Measurements from ENCODE around the gene GLCCI1. TPM values are rescaled to one million over a fixed set of nuclear protein-coding genes. Genes with fewer than 3 reads are reported as not detected.
"Not testable (repeated sequence)": the region's sequence is repeated elsewhere in the genome, so short reads cannot be mapped to it uniquely, and the experiment has no call there.

The GLCCI1 gene
- total RNA-seq, 1 donor from 2014 or later: 20.5 TPM

GRCh38 chr7:7989616-7990440 lies 21.2 kb downstream of the GLCCI1 start:
- no peak for DNase-seq

DNA sequence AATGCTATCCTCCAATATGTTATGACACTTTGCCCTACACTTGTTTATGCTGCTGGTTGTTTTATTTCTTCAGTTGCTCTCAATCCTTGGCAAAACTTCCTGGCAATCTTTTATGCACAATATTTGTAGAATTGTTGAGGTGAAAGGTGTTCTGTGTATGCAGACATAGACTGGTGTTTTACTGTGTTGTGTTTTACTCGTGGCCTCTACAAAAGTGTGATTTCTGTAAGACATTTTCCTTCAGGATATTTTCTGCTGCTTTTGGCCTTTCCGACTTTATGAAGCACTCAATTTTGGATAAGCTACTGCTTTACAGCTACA lies 21.8 kb downstream of the GLCCI1 start:
- no peak for DNase-seq

DNA sequence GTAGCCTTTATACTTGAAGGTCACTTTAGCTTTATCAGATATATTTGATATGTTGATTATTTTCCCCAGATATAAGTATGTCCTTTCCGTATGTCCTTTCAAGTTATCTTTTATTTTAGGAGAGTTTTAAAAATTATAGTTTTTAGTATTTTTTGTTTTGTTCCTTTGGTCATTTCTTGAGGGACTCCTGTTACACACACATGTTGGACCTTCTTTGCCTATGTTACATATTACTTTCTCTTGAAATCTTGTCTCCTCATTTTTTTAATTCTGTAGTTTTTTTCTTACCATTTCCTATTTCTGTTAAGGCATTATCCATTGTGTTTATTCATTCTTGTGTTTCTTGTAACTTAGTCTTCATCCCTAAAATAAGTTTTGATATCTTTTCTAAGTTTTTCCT lies 23.9 kb downstream of the GLCCI1 start:
- no peak for DNase-seq

- not testable (repeated sequence) for DNase-seq
Measured at GRCh38 chr7:7995348-7995747, 26.8 kb downstream of the GLCCI1 start.

DNA sequence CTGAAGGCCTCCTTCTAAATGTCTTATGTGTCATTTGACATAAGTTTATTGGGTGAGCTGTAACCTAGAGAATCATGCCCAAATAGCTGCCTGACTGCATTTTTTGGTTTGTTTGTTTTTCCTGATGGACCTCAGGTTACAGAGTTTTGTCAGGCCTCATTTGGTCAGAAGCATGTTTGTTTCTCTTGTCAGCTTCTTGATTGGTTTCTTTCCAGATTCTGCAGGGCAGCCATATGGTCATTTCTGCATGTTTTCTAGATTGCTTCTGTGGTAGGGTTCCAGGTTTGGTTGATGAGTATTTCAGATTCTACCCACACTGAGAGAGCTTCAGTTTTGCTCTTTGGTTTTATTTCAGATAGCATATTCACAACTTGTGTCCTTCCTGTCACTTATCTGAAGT lies 28.0 kb downstream of the GLCCI1 start:
- no peak for DNase-seq

- DNase-seq: no peak
Measured at GRCh38 chr7:8000315-8000941, 31.8 kb downstream of the GLCCI1 start.

DNA sequence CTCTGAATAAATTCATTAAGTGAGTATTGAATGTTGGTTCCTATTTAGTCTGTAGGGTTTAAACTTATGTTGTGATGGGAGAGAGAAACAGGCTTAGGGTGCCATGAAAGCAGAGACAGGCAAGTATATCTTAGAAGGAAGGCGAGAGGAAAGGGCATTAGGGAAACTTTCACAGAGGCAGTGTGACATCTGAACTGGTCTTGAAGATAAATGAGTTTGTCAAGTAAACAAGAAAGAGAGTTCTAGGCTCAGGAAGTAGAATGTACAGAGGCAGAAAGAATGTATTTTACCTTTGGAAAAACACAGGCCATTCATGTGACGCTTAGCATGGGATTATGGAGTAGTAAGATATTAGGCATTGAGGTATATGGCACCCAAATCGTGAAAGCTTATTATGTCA lies 34.5 kb downstream of the GLCCI1 start:
- DNase-seq: no peak

DNA sequence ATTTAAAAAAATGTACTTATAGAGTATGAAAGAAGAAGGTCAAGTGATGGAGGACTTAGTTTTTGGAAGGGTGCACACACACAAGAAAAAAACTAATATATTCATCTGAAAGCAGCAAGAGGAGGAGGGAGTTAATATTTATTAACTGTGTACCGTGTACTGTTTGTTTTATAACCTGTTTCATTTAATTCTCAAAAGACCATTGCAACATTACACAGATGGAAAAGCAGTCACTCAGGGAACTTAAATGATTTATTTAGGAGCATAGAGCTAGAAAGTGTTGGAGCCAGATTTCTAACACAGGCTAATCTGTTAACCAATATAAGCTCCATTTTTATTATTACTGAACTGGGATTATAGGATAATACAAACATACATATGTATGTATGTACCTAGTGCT lies 36.7 kb downstream of the GLCCI1 start:
- DNase-seq: no peak

GRCh38 chr7:8014399-8014798 lies 45.8 kb downstream of the GLCCI1 start:
- no peak for DNase-seq

- DNase-seq: no peak
Measured at GRCh38 chr7:8015100-8015745, 46.6 kb downstream of the GLCCI1 start.

DNA sequence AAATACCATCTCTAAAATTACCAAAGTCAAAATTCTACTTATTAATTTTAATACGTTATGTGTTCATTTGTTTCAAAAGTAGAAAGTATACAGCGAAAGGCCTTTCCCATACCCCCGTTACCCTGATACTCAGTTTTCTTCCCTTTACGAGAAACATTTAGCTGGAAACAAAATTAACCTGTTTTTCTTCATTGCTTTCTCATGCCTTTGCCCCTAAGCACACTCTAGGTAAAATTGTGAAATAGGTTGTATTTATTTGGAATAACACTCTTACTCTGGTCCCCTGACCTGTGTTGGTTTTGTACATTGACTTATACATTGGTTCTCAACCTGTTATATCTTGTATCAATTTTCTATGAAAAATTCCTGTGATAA lies 47.1 kb downstream of the GLCCI1 start:
- no peak for DNase-seq

DNA sequence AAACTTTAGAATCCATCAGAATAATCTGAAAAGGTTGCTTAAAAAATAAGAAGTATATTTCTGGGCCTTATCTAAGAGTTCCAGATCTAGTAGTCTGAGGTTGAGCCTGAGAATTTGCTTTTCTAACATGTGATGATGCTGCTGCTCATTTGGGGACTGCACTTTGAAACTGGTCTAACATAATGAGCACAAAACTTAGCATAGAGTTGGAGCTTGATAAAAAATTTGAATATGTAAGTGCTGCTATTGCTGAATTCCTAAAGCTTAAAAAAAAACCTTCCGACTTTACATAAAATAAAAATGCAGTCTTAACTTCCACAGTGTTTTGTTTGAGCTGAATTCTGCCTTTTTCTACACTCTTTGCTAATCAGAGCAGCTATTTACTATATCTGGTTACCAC lies 48.8 kb downstream of the GLCCI1 start:
- no peak for DNase-seq

DNA sequence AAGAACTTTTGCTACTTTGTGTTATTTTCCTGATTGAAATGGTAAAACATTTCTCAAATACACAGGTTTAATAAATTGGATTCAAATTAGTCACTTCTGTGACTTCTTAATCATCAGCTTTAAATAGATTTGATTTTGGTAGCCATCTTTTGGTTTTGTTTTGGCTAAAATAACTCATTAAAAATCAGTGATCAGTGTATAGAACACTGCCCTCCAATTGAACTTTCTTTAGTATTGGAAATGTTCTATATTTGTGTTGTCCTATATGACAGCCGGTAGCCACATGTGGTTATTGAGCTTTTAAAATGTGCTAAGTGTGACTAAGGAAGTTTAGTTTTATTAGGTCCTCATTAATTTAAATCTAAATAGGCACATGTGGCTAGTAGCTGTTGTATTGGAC lies 50.4 kb downstream of the GLCCI1 start:
- no peak for DNase-seq

DNA sequence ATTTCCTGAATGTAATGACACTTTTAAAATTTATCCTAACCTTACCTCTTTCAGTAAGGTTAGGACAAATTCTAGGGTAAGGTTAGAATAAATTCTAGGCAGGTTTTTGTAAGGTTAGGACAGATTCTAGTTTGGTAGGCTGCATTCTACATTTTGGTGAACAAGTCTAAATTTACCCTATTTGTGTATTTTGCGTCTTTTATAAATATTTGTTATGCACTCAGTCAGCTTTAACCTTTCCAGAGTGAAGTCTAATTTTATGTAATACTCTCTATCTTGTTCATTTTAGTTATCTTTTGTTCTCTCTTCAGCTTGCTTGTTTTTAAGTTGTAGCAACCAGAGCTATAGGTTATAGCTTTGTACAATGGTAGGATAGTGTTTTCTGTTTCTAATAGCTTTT lies 54.0 kb downstream of the GLCCI1 start:
- DNase-seq: no peak

DNA sequence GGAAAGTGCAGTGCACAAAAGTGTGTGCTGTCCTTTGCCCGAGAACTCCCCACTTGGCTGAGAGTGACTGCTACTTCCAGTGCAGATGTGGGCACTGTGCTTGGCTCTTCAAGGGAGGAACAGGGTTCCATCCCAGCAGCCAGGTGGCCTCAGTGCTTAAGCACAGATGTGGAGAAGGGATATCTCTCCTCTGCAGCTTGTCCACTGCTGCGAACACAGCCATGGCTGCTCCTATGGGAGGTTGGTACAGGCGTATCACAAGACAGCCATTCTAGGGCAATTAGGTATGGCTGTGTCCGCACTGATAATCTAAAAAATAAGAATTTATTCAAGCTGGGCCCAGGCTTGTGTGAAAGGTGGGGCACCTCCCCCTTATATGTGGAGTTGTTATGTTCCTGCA lies 66.6 kb downstream of the GLCCI1 start:
- DNase-seq: no peak

DNA sequence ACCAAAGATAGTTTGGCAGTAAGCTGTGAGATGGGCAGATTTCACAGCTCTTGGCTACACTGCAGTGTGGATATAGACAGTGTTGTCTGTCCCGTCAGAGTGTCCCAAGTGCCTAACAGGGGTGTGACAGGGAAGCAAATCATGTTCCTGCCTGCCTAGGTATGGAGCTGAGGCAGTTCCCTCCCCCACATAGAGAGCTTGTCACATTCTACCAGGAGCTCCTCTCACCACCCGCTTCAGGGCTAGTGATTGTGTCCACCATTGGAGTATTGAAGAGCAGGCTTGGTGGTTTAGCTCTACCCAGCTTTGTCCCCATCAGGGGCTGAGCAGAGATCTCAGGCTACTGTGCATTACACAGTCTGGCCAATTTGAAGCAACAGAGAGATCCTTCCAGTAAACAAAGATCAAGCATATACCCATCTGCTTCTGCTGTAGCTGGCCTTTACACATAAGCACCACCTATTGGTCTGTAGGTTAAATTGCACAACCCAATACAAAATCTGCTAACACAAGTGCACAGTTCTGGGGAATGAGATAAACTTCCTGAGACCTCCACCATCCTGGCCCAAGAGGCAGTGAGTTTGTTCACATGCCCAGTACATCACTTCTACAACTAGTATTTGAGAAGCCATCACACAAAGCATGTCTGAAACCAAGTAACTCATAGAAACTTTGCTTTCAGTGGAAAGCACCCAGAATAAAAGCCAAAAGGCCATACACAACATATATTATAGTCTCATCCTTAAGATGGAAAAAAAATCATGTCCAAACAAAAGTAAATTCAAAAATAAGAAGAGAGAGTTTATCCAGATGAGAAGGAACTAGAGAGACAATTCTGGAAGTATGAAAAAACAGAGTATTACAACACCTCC lies 67.3 kb downstream of the GLCCI1 start:
- no peak for DNase-seq

DNA sequence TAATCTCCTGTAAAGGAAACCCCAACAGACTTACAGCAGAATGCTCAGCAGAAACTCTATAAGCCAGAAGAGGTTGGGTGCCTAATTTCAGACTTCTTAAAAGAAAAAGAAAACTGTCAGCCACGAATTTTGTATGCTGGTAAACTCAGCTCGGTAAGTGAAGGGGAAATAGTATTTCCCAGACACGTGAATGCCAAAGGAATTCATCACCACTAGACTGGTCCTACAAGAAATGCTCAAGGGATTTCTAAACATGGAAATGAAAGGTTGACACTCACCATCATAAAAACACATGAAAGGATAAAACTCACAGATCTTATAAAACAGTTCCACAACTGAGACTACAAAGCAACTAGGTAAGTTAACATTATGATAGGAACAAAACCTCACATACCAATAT lies 68.6 kb downstream of the GLCCI1 start:
- DNase-seq: no peak

- no peak for DNase-seq
Measured at GRCh38 chr7:8040768-8041369, 72.3 kb downstream of the GLCCI1 start.

DNA sequence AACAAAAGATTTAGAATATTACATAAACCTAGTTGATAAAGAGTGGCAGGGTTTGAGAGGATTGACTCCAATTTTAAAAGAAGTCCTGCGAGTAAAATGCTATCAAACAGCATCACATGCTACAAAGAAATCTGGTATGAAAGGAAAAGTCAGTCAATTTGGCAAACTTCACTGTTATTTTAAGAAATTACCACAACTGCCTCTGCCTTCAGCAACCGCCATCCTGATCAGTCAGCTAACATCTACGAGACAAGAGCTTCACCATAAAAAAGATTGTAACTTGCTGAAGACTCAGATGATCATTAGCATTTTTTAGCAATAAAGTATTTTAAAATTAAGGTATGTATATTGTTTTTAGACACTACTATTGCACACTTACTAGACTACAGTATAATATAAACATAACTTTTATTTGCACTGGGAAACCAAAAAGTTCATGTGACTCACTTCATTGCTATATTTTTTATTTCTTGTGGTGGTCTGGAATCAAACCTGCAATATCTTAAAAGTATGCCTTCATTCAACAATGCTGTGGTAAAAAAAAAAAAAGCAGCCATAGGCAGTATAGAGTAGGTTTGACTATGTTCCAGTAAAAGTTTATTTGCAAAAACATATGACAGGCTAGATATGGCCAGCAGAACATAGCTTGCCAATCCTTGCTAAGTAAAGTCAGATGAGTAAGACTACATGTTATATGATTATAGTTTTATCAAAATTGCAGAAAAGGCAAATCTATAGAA lies 74.4 kb downstream of the GLCCI1 start:
- no peak for DNase-seq

- DNase-seq: no peak
Measured at GRCh38 chr7:8044761-8045430, 76.3 kb downstream of the GLCCI1 start.

DNA sequence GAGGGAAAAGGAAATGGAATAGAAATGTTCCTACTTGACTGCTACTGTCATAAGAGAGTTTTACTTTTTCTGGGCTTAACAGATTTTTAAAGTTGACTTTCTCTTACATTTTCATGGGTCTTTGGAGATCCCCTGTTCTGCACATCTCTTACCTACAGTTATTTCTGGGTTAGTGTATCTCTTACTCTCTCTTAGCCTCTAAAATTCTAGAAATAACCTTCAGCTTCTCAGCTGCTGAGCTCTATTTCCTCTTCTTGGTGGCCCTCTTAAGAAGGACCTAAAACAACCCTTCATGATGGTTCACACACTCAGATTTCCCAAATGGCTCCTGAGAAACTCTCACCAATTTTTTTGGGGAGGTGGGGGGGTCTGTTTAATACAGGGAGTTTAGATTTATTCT lies 79.5 kb downstream of the GLCCI1 start:
- DNase-seq: not testable (repeated sequence)
